ENCODE measurements around the gene CPEB4. TPM values are rescaled to one million over a fixed set of nuclear protein-coding genes. Genes with fewer than 3 reads are reported as not detected.

The CPEB4 gene
- total and polyA plus RNA-seq, 2 donors (not counting 1 experiment from before 2014, with no cell fraction given): 8.4 to 26.0 TPM

DNA sequence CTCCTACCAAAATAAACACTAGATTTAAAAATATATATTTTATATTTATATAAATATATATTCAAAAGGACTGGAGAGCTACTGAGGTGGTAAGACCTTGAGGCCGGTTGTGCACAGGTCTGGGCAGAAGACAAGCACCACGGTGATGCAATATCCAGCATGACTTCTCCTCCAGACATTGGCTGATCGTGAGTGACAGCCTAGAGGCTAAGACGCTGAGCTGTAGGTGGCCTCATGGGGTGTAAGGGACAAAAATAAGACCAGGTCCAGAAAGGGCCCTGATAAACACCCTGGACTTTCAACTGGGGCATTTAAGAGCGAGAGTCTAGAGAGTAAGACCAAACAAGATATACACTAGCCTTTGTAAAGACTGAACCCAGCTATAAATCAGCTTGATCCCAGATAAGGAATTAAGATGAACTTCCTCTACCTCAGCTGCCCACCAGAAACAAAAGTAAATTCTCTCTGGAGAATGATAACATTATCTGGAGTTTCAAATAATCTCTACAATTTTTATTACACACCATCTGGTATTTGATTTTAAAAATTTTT lies 86.6 kb downstream of the CPEB4 start:
- POLR2A ChIA-PET: no interaction called here

DNA sequence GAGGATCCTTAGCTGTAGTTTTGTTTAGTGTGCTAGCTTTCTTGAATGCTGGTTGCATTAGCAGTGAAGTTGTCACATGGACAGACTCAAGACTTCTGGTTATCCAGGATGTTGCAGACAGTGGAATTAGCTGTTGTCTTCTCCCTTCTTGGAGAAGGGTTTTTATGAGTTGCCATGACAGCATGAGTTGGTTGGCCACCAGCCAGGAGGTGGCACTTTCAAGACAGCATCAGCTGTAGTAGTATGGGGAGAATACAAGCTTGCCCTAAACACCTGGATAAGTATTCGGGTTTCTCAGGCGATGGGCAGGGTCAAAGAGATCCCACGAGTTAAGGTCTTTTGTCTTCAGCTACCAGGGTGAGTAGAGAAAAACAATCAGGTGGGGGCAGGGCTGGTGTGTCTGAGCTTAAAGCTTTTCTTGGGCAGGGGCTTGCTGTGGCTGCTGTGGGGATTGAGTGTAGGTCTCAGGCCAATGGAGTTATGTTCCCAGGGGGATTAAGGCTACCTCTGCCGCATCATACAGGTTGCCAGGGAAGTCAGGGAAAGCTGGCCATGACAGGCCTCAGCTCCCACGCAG lies 93.1 kb downstream of the CPEB4 start:
- DNase-seq: no peak
- peaks cover 75% of the 10 kb centered on the region for H3K27me3 Mint-ChIP-seq

More for the DNA sequence above, 86.6 kb downstream of the CPEB4 start:
- no peak overlapping the region for H2AFZ ChIP-seq (ENCODE audit: insufficient read depth, low read depth, low read length, poor library complexity, severe bottlenecking)
- H3K4me3 ChIP-seq (ENCODE audit: control extremely low read depth in 1 of 5, extremely low read depth in 1 of 5, insufficient read depth in 1 of 5, low read depth in 2 of 5, low read length in 4 of 5): no peak overlapping the region
- no peak overlapping the region for H3K4me2 ChIP-seq (replicated peaks; ENCODE audit: low read depth, low read length, poor library complexity, severe bottlenecking)
- ATAC-seq (ENCODE audit: low read depth): no peak
- TF ChIP-seq, protein P1, sequence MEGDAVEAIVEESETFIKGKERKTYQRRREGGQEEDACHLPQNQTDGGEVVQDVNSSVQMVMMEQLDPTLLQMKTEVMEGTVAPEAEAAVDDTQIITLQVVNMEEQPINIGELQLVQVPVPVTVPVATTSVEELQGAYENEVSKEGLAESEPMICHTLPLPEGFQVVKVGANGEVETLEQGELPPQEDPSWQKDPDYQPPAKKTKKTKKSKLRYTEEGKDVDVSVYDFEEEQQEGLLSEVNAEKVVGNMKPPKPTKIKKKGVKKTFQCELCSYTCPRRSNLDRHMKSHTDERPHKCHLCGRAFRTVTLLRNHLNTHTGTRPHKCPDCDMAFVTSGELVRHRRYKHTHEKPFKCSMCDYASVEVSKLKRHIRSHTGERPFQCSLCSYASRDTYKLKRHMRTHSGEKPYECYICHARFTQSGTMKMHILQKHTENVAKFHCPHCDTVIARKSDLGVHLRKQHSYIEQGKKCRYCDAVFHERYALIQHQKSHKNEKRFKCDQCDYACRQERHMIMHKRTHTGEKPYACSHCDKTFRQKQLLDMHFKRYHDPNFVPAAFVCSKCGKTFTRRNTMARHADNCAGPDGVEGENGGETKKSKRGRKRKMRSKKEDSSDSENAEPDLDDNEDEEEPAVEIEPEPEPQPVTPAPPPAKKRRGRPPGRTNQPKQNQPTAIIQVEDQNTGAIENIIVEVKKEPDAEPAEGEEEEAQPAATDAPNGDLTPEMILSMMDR (IDR thresholded peaks at IDR 0.05): no peak
- TF ChIP-seq EZH2 (IDR thresholded peaks at IDR 0.05; ENCODE audit: borderline replicate concordance, insufficient read depth, low read depth, low read length, poor library complexity, severe bottlenecking): no peak
- H4K20me1 ChIP-seq (ENCODE audit: control insufficient read depth, insufficient read depth, low read length, poor library complexity, severe bottlenecking): no peaks in the 10 kb centered on the region
- intact Hi-C loops (cut with micrococcal nuclease): loop anchor here (5.0 kb wide), 1 partner anchor 57 kb away; no protein-coding TSS in a partner anchor
- Mint-ChIP-seq H3K4me3 (no peak overlapping the region), H3K27me3 (peaks cover 37% of the 10 kb centered on the region), H3K27ac (no peak overlapping the region), H3K9me3 (ENCODE audit: insufficient read depth) (no peaks in the 10 kb centered on the region), H3K4me1 (peaks cover 11% of the 10 kb centered on the region)
- DNase-seq: no peak
- CTCF ChIA-PET: interaction anchor here (0.8 to 6.0 kb wide), 12 partner anchors 10 to 680 kb away, joined by 3 to 201 read pairs (median 10); partner anchors contain the start of gene BOD1
- H3K79me2 ChIP-seq (ENCODE audit: control insufficient read depth, insufficient read depth, low read length): no peaks in the 10 kb centered on the region
- no peaks in the 10 kb centered on the region for H3K36me3 ChIP-seq (replicated peaks in 1 of 2; ENCODE audit: control extremely low read depth in 1 of 2, control insufficient read depth in 1 of 2, extremely low read depth in 1 of 2, insufficient read depth in 2 of 2, low read length in 1 of 2)
- H3K4me1 ChIP-seq (ENCODE audit: control insufficient read depth in 2 of 2, insufficient read depth in 2 of 2, low read length in 2 of 2): peaks cover 13 to 14% of the 10 kb centered on the region in 2 donors
- peaks cover 0 to 7% (median 4%) of the 10 kb centered on the region in 4 experiments for H3K27me3 ChIP-seq (replicated peaks in 1 of 4; ENCODE audit: control extremely low read depth in 1 of 4, control insufficient read depth in 3 of 4, insufficient read depth in 4 of 4, low read length in 3 of 4)
- no peak overlapping the region for H3K9ac ChIP-seq (ENCODE audit: low read length)
- H3K9me3 ChIP-seq (ENCODE audit: control extremely low read depth in 1 of 3, control insufficient read depth in 2 of 3, insufficient read depth in 1 of 3, low read length in 2 of 3): peaks cover 0 to 5% (median 0%) of the 10 kb centered on the region in 3 donors
- WGBS (ENCODE audit: insufficient coverage): 96% methylated on average over 4 of the region's 5 CpGs
- no peak overlapping the region for H3K27ac ChIP-seq (ENCODE audit: low read length in 2 of 2)

More for the DNA sequence above, 93.1 kb downstream of the CPEB4 start:
- POLR2A ChIA-PET: no interaction called here
- 78% methylated on average over 5 of the region's 5 CpGs for WGBS (ENCODE audit: insufficient coverage)
- peaks cover 0 to 8% (median 0%) of the 10 kb centered on the region in 3 donors for H3K9me3 ChIP-seq (ENCODE audit: control extremely low read depth in 1 of 3, control insufficient read depth in 2 of 3, insufficient read depth in 1 of 3, low read length in 2 of 3)
- no peak for TF ChIP-seq EZH2 (IDR thresholded peaks at IDR 0.05; ENCODE audit: borderline replicate concordance, insufficient read depth, low read depth, low read length, poor library complexity, severe bottlenecking)
- TF ChIP-seq, protein P1 (IDR thresholded peaks at IDR 0.05): no peak
- Mint-ChIP-seq H3K27ac (no peak overlapping the region), H3K4me3 (no peak overlapping the region), H3K4me1 (no peaks in the 10 kb centered on the region), H3K9me3 (ENCODE audit: insufficient read depth) (peaks cover 2% of the 10 kb centered on the region)
- no peak overlapping the region for H3K4me3 ChIP-seq (ENCODE audit: control extremely low read depth in 1 of 5, extremely low read depth in 1 of 5, insufficient read depth in 1 of 5, low read depth in 2 of 5, low read length in 4 of 5)
- no peak overlapping the region for H3K4me2 ChIP-seq (replicated peaks; ENCODE audit: low read depth, low read length, poor library complexity, severe bottlenecking)
- no peaks in the 10 kb centered on the region for H3K36me3 ChIP-seq (replicated peaks in 1 of 2; ENCODE audit: control extremely low read depth in 1 of 2, control insufficient read depth in 1 of 2, extremely low read depth in 1 of 2, insufficient read depth in 2 of 2, low read length in 1 of 2)
- no peaks in the 10 kb centered on the region for H3K4me1 ChIP-seq (ENCODE audit: control insufficient read depth in 2 of 2, insufficient read depth in 2 of 2, low read length in 2 of 2)
- H3K9ac ChIP-seq (ENCODE audit: low read length): no peak overlapping the region
- H4K20me1 ChIP-seq (ENCODE audit: control insufficient read depth, insufficient read depth, low read length, poor library complexity, severe bottlenecking): no peaks in the 10 kb centered on the region
- peaks cover 0 to 20% (median 9%) of the 10 kb centered on the region in 4 experiments for H3K27me3 ChIP-seq (replicated peaks in 1 of 4; ENCODE audit: control extremely low read depth in 1 of 4, control insufficient read depth in 3 of 4, insufficient read depth in 4 of 4, low read length in 3 of 4)
- ATAC-seq (ENCODE audit: low read depth): no peak
- H3K79me2 ChIP-seq (ENCODE audit: control insufficient read depth, insufficient read depth, low read length): no peaks in the 10 kb centered on the region
- CTCF ChIA-PET: interaction anchor here (1.7 to 3.4 kb wide), 2 partner anchors 9 to 364 kb away, joined by 6 to 22 read pairs; partner anchors contain the start of gene BOD1
- no peak overlapping the region for H2AFZ ChIP-seq (ENCODE audit: insufficient read depth, low read depth, low read length, poor library complexity, severe bottlenecking)
- intact Hi-C loops (cut with micrococcal nuclease): no loop called here
- H3K27ac ChIP-seq (ENCODE audit: low read length in 2 of 2): no peak overlapping the region

Data from B cell (primary cell).